Trophoblast cell (in vitro differentiated cells and primary cell): Measurements from ENCODE around the gene JSRP1.

ENCODE experiments used
- DNase-seq, 2 donors: peaks; one replicate each; pipeline ENCODE4 v3.0.0-alpha.2; 2016
- H2AFZ ChIP-seq: 2 replicates; pipeline ENCODE4 v1.6.1; 2013; ENCODE audit warnings: low read length, moderate library complexity, mild to moderate bottlenecking; ENCODE audit not compliant: insufficient read depth, poor library complexity
- H2AK5ac ChIP-seq: 2 replicates; pipeline ENCODE4 v1.6.1; 2013; ENCODE audit warnings: mild to moderate bottlenecking, low read length
- H2BK120ac ChIP-seq: 2 replicates; pipeline ENCODE4 v1.6.1; 2013; ENCODE audit warnings: low read length, mild to moderate bottlenecking, moderate library complexity; ENCODE audit not compliant: insufficient read depth, poor library complexity
- H2BK12ac ChIP-seq: 2 replicates; pipeline ENCODE4 v1.6.1; 2013; ENCODE audit warnings: mild to moderate bottlenecking, low read length, moderate library complexity
- H2BK5ac ChIP-seq: 2 replicates; pipeline ENCODE4 v1.6.1; 2013; ENCODE audit warnings: low read length, low read depth, moderate library complexity, mild to moderate bottlenecking; ENCODE audit not compliant: poor library complexity
- H3K14ac ChIP-seq: 2 replicates; pipeline ENCODE4 v1.6.1; 2013; ENCODE audit warnings: mild to moderate bottlenecking, low read length
- H3K18ac ChIP-seq: 2 replicates; pipeline ENCODE4 v1.6.1; 2013; ENCODE audit warnings: mild to moderate bottlenecking, low read length
- H3K23ac ChIP-seq: 2 replicates; pipeline ENCODE4 v1.6.1; 2013; ENCODE audit warnings: low read length
- H3K27ac ChIP-seq: 2 replicates; pipeline ENCODE4 v1.5.1; 2013; ENCODE audit warnings: low read depth, mild to moderate bottlenecking, inconsistent platforms, low read length, moderate library complexity
- H3K27me3 ChIP-seq: 2 replicates; pipeline ENCODE4 v1.6.1; 2013; ENCODE audit warnings: inconsistent platforms, mild to moderate bottlenecking, low read length, moderate library complexity; ENCODE audit not compliant: insufficient read depth
- H3K36me3 ChIP-seq, 2 experiments: 1 replicate in 1 of 2; 2 replicates in 1 of 2; pipeline ENCODE4 v1.6.1; 2013; ENCODE audit warnings: low read length in 2 of 2, mild to moderate bottlenecking in 2 of 2, moderate library complexity in 1 of 2; ENCODE audit not compliant: insufficient read depth in 2 of 2, control insufficient read depth in 1 of 2
- H3K4ac ChIP-seq: 2 replicates; pipeline ENCODE4 v1.6.1; 2013; ENCODE audit warnings: low read depth, mild to moderate bottlenecking, low read length, moderate library complexity
- H3K4me1 ChIP-seq, 2 experiments: 1 replicate in 1 of 2; 2 replicates in 1 of 2; pipeline ENCODE4 v1.6.1; 2013; ENCODE audit warnings: low read length in 2 of 2, mild to moderate bottlenecking in 2 of 2, moderate library complexity in 1 of 2; ENCODE audit not compliant: insufficient read depth in 2 of 2, control insufficient read depth in 1 of 2
- H3K4me2 ChIP-seq: 2 replicates; pipeline ENCODE4 v1.6.1; 2013; ENCODE audit warnings: inconsistent platforms, mild to moderate bottlenecking, low read length, moderate library complexity
- H3K4me3 ChIP-seq: 2 replicates; pipeline ENCODE4 v1.5.1; 2013; ENCODE audit warnings: mild to moderate bottlenecking, low read depth, low read length, inconsistent platforms
- H3K79me1 ChIP-seq: one replicate; pipeline ENCODE4 v1.6.1; 2013; ENCODE audit warnings: low read length
- H3K79me2 ChIP-seq: 2 replicates; pipeline ENCODE4 v1.6.1; 2013; ENCODE audit warnings: low read length, mild to moderate bottlenecking; ENCODE audit not compliant: control insufficient read depth, insufficient read depth, poor library complexity
- H3K9ac ChIP-seq: 2 replicates; pipeline ENCODE4 v1.6.1; 2013; ENCODE audit warnings: mild to moderate bottlenecking, low read length
- H3K9me3 ChIP-seq: 2 replicates; pipeline ENCODE4 v1.6.1; 2013; ENCODE audit warnings: low read depth, mild to moderate bottlenecking, control low read depth, inconsistent platforms, low read length; ENCODE audit not compliant: insufficient read depth
- H4K12ac ChIP-seq: 2 replicates; pipeline ENCODE4 v1.6.1; 2013; ENCODE audit warnings: low read depth, mild to moderate bottlenecking, low read length, moderate library complexity
- H4K8ac ChIP-seq: 2 replicates; pipeline ENCODE4 v1.6.1; 2013; ENCODE audit warnings: low read depth, mild to moderate bottlenecking, low read length, moderate library complexity
- H4K91ac ChIP-seq: one replicate; pipeline ENCODE4 v1.6.1; 2013; ENCODE audit warnings: low read depth, mild to moderate bottlenecking, low read length, moderate library complexity
- WGBS: extraction: QIAGEN DNeasy Blood & Tissue Kit; methylation state at CpG from one replicate; pipeline ENCODE4 v1.1.7; 2013; ENCODE audit warnings: missing lambda C conversion rate; ENCODE audit not compliant: insufficient read length, insufficient coverage; ENCODE audit errors: extremely low coverage; 5-methylcytosine and 5-hydroxymethylcytosine counted together

Gene JSRP1

GRCh38 chr19:2288338-2288817, 32.2 kb upstream of the JSRP1 start:
- DNase-seq, result no peak
- H3K79me2 ChIP-seq, result no peaks in the 10 kb centered on the region

GRCh38 chr19:2287585-2288337, 31.5 kb upstream of the JSRP1 start:
- Histone ChIP-seq H3K9me3 (peaks cover 20% of the 10 kb centered on the region), H2BK120ac (no peak overlapping the region), H4K91ac (no peak overlapping the region), H3K27me3 (peaks cover 49% of the 10 kb centered on the region), H3K23ac (no peak overlapping the region), H3K36me3 (no peaks in the 10 kb centered on the region), H3K18ac (no peak overlapping the region), H4K8ac (no peak overlapping the region), H3K14ac (no peak overlapping the region), H3K4me3 (no peak overlapping the region), H4K12ac (no peak overlapping the region), H3K4me2 (no peak overlapping the region), H3K4me1 (peaks cover 9 to 20% of the 10 kb centered on the region in 2 experiments), H3K9ac (no peak overlapping the region), H2AK5ac (no peak overlapping the region), H3K4ac (no peak overlapping the region), H2AFZ (no peak overlapping the region), H3K79me1 (no peaks in the 10 kb centered on the region), H3K79me2 (no peaks in the 10 kb centered on the region), H3K27ac (no peak overlapping the region), H2BK12ac (no peak overlapping the region), H2BK5ac (no peak overlapping the region)
- no CpG with 5 or more reads among the region's 13 CpGs for WGBS
- DNase-seq, result no peak

More at GRCh38 chr19:2288338-2288817, 32.2 kb upstream of the JSRP1 start:
- H3K79me1 ChIP-seq, result no peaks in the 10 kb centered on the region
- H2BK12ac ChIP-seq, result no peak overlapping the region
- H3K4me2 ChIP-seq, result no peak overlapping the region
- no peak overlapping the region for H3K27ac ChIP-seq
- no peak overlapping the region for H2BK120ac ChIP-seq
- no peak overlapping the region for H2AK5ac ChIP-seq
- no peak overlapping the region for H3K14ac ChIP-seq
- no peak overlapping the region for H3K18ac ChIP-seq
- no peak overlapping the region for H4K12ac ChIP-seq
- H3K4me3 ChIP-seq, result no peak overlapping the region
- H3K9ac ChIP-seq, result no peak overlapping the region
- H2BK5ac ChIP-seq, result no peak overlapping the region
- no peaks in the 10 kb centered on the region for H3K36me3 ChIP-seq
- no peak overlapping the region for H4K91ac ChIP-seq
- H3K4me1 ChIP-seq, result peaks cover 9 to 20% of the 10 kb centered on the region in 2 experiments
- H3K23ac ChIP-seq, result no peak overlapping the region
- no CpG with 5 or more reads among the region's 17 CpGs for WGBS
- peaks cover 20% of the 10 kb centered on the region for H3K9me3 ChIP-seq
- no peak overlapping the region for H3K4ac ChIP-seq
- no peak overlapping the region for H2AFZ ChIP-seq
- no peak overlapping the region for H4K8ac ChIP-seq
- H3K27me3 ChIP-seq, result peaks cover 49% of the 10 kb centered on the region

GRCh38 chr19:2286402-2287140, 30.4 kb upstream of the JSRP1 start:
- no peak for DNase-seq
- H2AK5ac ChIP-seq, result no peak overlapping the region
- no peak overlapping the region for H2BK120ac ChIP-seq
- WGBS, result no CpG with 5 or more reads among the region's 20 CpGs
- no peak overlapping the region for H3K23ac ChIP-seq
- H3K9ac ChIP-seq, result no peak overlapping the region
- H3K27me3 ChIP-seq, result peaks cover 40% of the 10 kb centered on the region
- no peak overlapping the region for H2BK12ac ChIP-seq
- H3K4me1 ChIP-seq, result peaks cover 17 to 26% of the 10 kb centered on the region in 2 experiments
- no peak overlapping the region for H2BK5ac ChIP-seq
- no peak overlapping the region for H2AFZ ChIP-seq
- H3K4ac ChIP-seq, result no peak overlapping the region
- H3K18ac ChIP-seq, result no peak overlapping the region
- no peak overlapping the region for H3K4me3 ChIP-seq
- H3K9me3 ChIP-seq, result peaks cover 18% of the 10 kb centered on the region
- no peak overlapping the region for H4K12ac ChIP-seq
- H4K91ac ChIP-seq, result no peak overlapping the region
- H4K8ac ChIP-seq, result no peak overlapping the region
- no peak overlapping the region for H3K4me2 ChIP-seq
- peaks cover 3% of the 10 kb centered on the region for H3K79me1 ChIP-seq
- no peaks in the 10 kb centered on the region for H3K79me2 ChIP-seq
- H3K27ac ChIP-seq, result no peak overlapping the region
- no peaks in the 10 kb centered on the region for H3K36me3 ChIP-seq
- H3K14ac ChIP-seq, result no peak overlapping the region

GRCh38 chr19:2283835-2284507, 27.8 kb upstream of the JSRP1 start:
- Histone ChIP-seq H3K9ac (no peak overlapping the region), H3K79me1 (peaks cover 3% of the 10 kb centered on the region), H4K8ac (no peak overlapping the region), H3K9me3 (peaks cover 6% of the 10 kb centered on the region), H2BK5ac (no peak overlapping the region), H3K27ac (no peak overlapping the region), H2BK12ac (no peak overlapping the region), H3K36me3 (no peaks in the 10 kb centered on the region), H3K23ac (no peak overlapping the region), H2AFZ (no peak overlapping the region), H4K91ac (no peak overlapping the region), H3K27me3 (peaks cover 14% of the 10 kb centered on the region), H3K4ac (no peak overlapping the region), H2BK120ac (no peak overlapping the region), H3K4me1 (peaks cover 7 to 8% of the 10 kb centered on the region in 2 experiments), H3K4me2 (no peak overlapping the region), H3K14ac (no peak overlapping the region), H4K12ac (no peak overlapping the region), H3K18ac (no peak overlapping the region), H3K79me2 (no peaks in the 10 kb centered on the region), H2AK5ac (no peak overlapping the region), H3K4me3 (no peak overlapping the region)
- WGBS, result no CpG with 5 or more reads among the region's 8 CpGs
- DNase-seq, result no peak
